HepG2 (cell line): ENCODE results near the gene CDK2.

Experiments
- ASH2L ChIP-seq: fragments of 300-600, 200-600 bp; sonication (generic); IDR thresholded peaks from 2 replicates; pipeline ENCODE4 v1.7.0; 2017; ENCODE audit warnings: low read depth, mild to moderate bottlenecking, moderate library complexity, mixed read lengths, low read length; ENCODE audit not compliant: insufficient read length
- ATF3 ChIP-seq: sonication (generic); formaldehyde crosslinking; IDR thresholded peaks from 2 replicates; pipeline ENCODE4 v1.4.0; 2020; ENCODE audit warnings: missing genetic modification reagents
- BCL6 ChIP-seq: IDR thresholded peaks from 2 replicates; pipeline ENCODE4 v1.6.1; 2016; ENCODE audit warnings: missing genetic modification reagents, missing compliant biosample characterization
- EP300 ChIP-seq, 3 experiments: sonication (generic) in 1 of 3; formaldehyde crosslinking in 1 of 3; IDR thresholded peaks; 2 replicates each; pipeline versions ENCODE4 v1.5.1 to v1.6.1; 2011 to 2020; ENCODE audit warnings: low read depth in 2 of 3, low read length in 2 of 3, borderline replicate concordance in 1 of 3, improper control_type of control experiment in 1 of 3, mild to moderate bottlenecking in 1 of 3, missing genetic modification reagents in 1 of 3, moderate library complexity in 1 of 3
- FOXA1 ChIP-seq, 2 experiments: fragments of 450-650 bp in 1 of 2; sonication (generic) in 1 of 2; formaldehyde crosslinking in 1 of 2; IDR thresholded peaks; 2 replicates each; pipeline versions ENCODE4 v1.4.0 to v1.6.1; 2016 to 2020; ENCODE audit warnings: missing genetic modification reagents in 1 of 2
- POLR2A ChIP-seq, 2 experiments: IDR thresholded peaks; 2 replicates each; pipeline ENCODE4 v1.6.1; 2011; ENCODE audit warnings: low read depth in 2 of 2, low read length in 2 of 2, mild to moderate bottlenecking in 1 of 2, moderate library complexity in 1 of 2; ENCODE audit not compliant: insufficient read depth in 1 of 2
- SRSF4 ChIP-seq: fragments of 200-400 bp; formaldehyde crosslinking; IDR thresholded peaks from one replicate; pipeline ENCODE4 v1.6.1; 2018; ENCODE audit warnings: mild to moderate bottlenecking, low read depth, low read length, moderate library complexity; ENCODE audit not compliant: poor library complexity, severe bottlenecking
- ZHX1 ChIP-seq: sonication (generic); formaldehyde crosslinking; IDR thresholded peaks from 2 replicates; pipeline ENCODE4 v1.8.1; 2022; ENCODE audit warnings: low read depth, mild to moderate bottlenecking, missing genetic modification reagents
- ZKSCAN1 ChIP-seq: fragments of 150-350 bp; IDR thresholded peaks from 2 replicates; pipeline ENCODE4 v1.6.1; 2014; ENCODE audit warnings: low read length
- ZNF276 ChIP-seq: sonication (generic); formaldehyde crosslinking; IDR thresholded peaks from 2 replicates; pipeline ENCODE4 v1.4.0; 2020; ENCODE audit warnings: mild to moderate bottlenecking, low read depth, missing genetic modification reagents
- ZNF550 ChIP-seq: sonication (generic); formaldehyde crosslinking; IDR thresholded peaks from 2 replicates; pipeline ENCODE4 v1.4.0; 2020; ENCODE audit warnings: mild to moderate bottlenecking, missing genetic modification reagents, borderline replicate concordance
- ZNF563 ChIP-seq: sonication (generic); formaldehyde crosslinking; IDR thresholded peaks from 2 replicates; pipeline ENCODE4 v1.8.0; 2022; ENCODE audit warnings: mild to moderate bottlenecking, moderate library complexity, missing genetic modification reagents
- ZNF75D ChIP-seq: sonication (generic); formaldehyde crosslinking; IDR thresholded peaks from 2 replicates; pipeline ENCODE4 v1.8.1; 2023; ENCODE audit warnings: missing genetic modification reagents, mild to moderate bottlenecking, borderline replicate concordance
- ZNF792 ChIP-seq: IDR thresholded peaks from 2 replicates; pipeline ENCODE4 v1.6.1; 2016

- no peak for TF ChIP-seq ATF3 (CRISPR knock-in tag)
- TF ChIP-seq ZNF75D (CRISPR knock-in tag) = no peak
- TF ChIP-seq ZNF792 = no peak
- TF ChIP-seq ZHX1 = no peak
- TF ChIP-seq EP300 (IDR thresholded peaks at IDR 0.05; ENCODE audit: low read depth in 2 of 2, low read length in 2 of 2) = no peak
- TF ChIP-seq EP300 (CRISPR knock-in tag; IDR thresholded peaks at IDR 0.05; ENCODE audit: borderline replicate concordance) = no peak
- no peak for TF ChIP-seq BCL6 (CRISPR knock-in tag)
- TF ChIP-seq ZKSCAN1 = no peak
- TF ChIP-seq ASH2L = no peak
- TF ChIP-seq FOXA1 (IDR thresholded peaks at IDR 0.05) = no peak
- TF ChIP-seq FOXA1 (CRISPR knock-in tag; IDR thresholded peaks at IDR 0.05) = no peak
- no peak for TF ChIP-seq ZNF550 (CRISPR knock-in tag)
- no peak for TF ChIP-seq SRSF4
- TF ChIP-seq POLR2A (IDR thresholded peaks at IDR 0.05; ENCODE audit: insufficient read depth in 1 of 2, low read depth in 2 of 2, low read length in 2 of 2) = no peak
- no peak for TF ChIP-seq ZNF276 (CRISPR knock-in tag)
- no peak for TF ChIP-seq ZNF563
These were observed 41.3 kb upstream of the CDK2 start for GRCh38 chr12:55925371-55925770.
